CD4-positive, alpha-beta memory T cell (primary cell): ENCODE data around the gene RIPOR1. TPM values are rescaled to one million over a fixed set of nuclear protein-coding genes. Genes with fewer than 3 reads are reported as not detected.

ENCODE experiments used
- CTCF ChIA-PET: fragments of 350-600 bp; sonication (Branson Sonifier 250); formaldehyde crosslinking; loops from one replicate; lab custom pipeline; 2021; ENCODE audit warnings: inconsistent platforms; ENCODE audit not compliant: partially characterized antibody; lab: Charles Lee
- POLR2A ChIA-PET: fragments of 350-600 bp; sonication (Branson Sonifier 250); formaldehyde crosslinking; loops from one replicate; lab custom pipeline; 2021; ENCODE audit not compliant: partially characterized antibody; lab: Charles Lee
- DNase-seq, 5 donors: peaks; one replicate each; pipeline versions ENCODE4 v3.0.0 to v3.0.0-alpha.2; 2020 to 2022; ENCODE audit warnings: mixed read lengths in 1 of 5
- H3K27ac ChIP-seq: one replicate; pipeline ENCODE4 v1.7.0; 2013; ENCODE audit warnings: low read depth, low read length
- H3K27me3 ChIP-seq: 2 replicates; pipeline ENCODE4 v1.7.0; 2013; ENCODE audit warnings: mild to moderate bottlenecking, low read length, moderate library complexity; ENCODE audit not compliant: insufficient read depth
- H3K36me3 ChIP-seq: 2 replicates; pipeline ENCODE4 v1.7.0; 2013; ENCODE audit warnings: mild to moderate bottlenecking, low read length, moderate library complexity; ENCODE audit not compliant: insufficient read depth
- H3K4me1 ChIP-seq: 2 replicates; pipeline ENCODE4 v1.7.0; 2013; ENCODE audit warnings: mild to moderate bottlenecking, low read length, moderate library complexity; ENCODE audit not compliant: insufficient read depth
- H3K4me3 ChIP-seq, 2 donors: one replicate each; pipeline ENCODE4 v1.7.0; 2013; ENCODE audit warnings: low read length in 2 of 2, mild to moderate bottlenecking in 1 of 2
- H3K9me3 ChIP-seq, 2 donors: one replicate each; pipeline ENCODE4 v1.7.0; 2013; ENCODE audit warnings: low read length in 2 of 2, control low read depth in 1 of 2; ENCODE audit not compliant: control insufficient read depth in 1 of 2
- H3K27ac Mint-ChIP-seq, 7 donors: one replicate each; pipeline ENCODE4 v1.8.0; 2020 to 2021; ENCODE audit warnings: mixed read lengths in 7 of 7, mild to moderate bottlenecking in 6 of 7, inconsistent platforms in 3 of 7, moderate library complexity in 3 of 7
- H3K27me3 Mint-ChIP-seq, 2 donors: one replicate each; pipeline ENCODE4 v1.8.0; 2020 to 2021; ENCODE audit warnings: mixed read lengths in 2 of 2
- H3K36me3 Mint-ChIP-seq, 2 donors: one replicate each; pipeline ENCODE4 v1.8.0; 2020 to 2021; ENCODE audit warnings: mixed read lengths in 2 of 2, inconsistent platforms in 1 of 2, mild to moderate bottlenecking in 1 of 2
- H3K4me1 Mint-ChIP-seq, 4 donors: one replicate each; pipeline ENCODE4 v1.8.0; 2020 to 2021; ENCODE audit warnings: mixed read lengths in 4 of 4, mild to moderate bottlenecking in 1 of 4
- H3K4me3 Mint-ChIP-seq, 8 donors: one replicate each; pipeline ENCODE4 v1.8.0; 2020 to 2021; ENCODE audit warnings: mixed read lengths in 8 of 8, mild to moderate bottlenecking in 7 of 8, moderate library complexity in 6 of 8, inconsistent platforms in 3 of 8
- H3K9me3 Mint-ChIP-seq, 8 donors: one replicate each; pipeline ENCODE4 v1.8.0; 2020 to 2021; ENCODE audit warnings: mixed read lengths in 8 of 8, mild to moderate bottlenecking in 5 of 8, inconsistent platforms in 3 of 8, moderate library complexity in 1 of 8
- intact Hi-C: fragments of 100-400 bp; cut with micrococcal nuclease; formaldehyde crosslinking; loops from one replicate; pipeline ENCODE4 v1.15.1; 2023
- polyA plus RNA-seq, 2 donors: library from polyadenylated mRNA; unstranded; fragments of 300-500 nt; fragmentation: Illumina TruSeq; gene quantifications; one replicate each; pipeline ENCODE4 v1.2.3, GENCODE V29; 2021
- total RNA-seq, 2 experiments: library from RNA; stranded (reverse); gene quantifications; one replicate each; pipeline ENCODE4 v1.2.3, GENCODE V29; 2021

Gene RIPOR1
- total and polyA plus RNA-seq, 4 experiments from 2014 or later: 0.75 to 53.8 (median 26.9) TPM

DNA sequence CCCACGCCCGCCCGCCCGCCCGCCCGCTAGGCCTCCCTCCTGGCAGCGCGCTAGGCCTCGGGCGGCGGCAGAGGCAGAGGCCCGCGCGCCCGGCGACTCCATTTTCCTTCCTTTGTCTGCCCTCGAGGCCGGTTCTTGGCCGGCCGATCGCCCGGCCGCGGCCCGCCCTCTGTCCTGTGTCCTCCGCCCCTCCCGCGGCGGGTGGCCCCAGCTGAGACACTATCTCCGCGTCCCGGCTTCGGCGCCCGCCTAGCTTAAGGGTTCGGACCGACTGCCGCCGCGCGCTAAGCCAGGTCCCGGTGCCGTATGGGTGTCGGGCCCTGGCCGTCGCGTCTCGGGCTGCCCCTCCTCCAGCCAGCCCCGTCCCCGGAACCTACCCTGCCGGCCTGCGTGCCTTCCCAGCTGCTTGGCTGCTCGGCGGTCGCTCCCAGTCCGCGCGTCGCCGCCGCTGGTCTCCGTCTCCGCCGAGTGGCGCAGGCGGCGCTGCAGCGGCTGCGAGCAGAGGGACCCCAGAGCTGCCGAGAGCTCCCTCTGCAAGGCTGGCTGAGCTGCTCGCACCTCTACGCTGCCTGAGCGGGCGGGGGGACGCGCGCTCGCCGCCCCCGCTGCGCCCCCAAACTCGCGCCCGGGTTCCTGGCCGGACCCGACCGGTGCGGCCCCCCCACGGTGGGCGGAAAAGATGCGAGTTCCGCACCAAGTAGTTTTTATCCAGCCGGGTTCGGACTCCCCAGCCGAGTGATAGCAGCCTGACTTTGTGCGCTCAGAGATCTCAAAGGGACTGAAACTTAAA lies 34.5 kb downstream of the RIPOR1 start:
- Histone ChIP-seq H3K36me3 (no peaks in the 10 kb centered on the region), H3K27ac (peak overlapping the region; percentile 94), H3K4me3 (peak overlapping the region; percentile 43 to 90), H3K27me3 (no peaks in the 10 kb centered on the region), H3K9me3 (no peaks in the 10 kb centered on the region), H3K4me1 (peaks cover 59% of the 10 kb centered on the region)
- intact Hi-C loops: loop anchor here (1.0 to 5.0 kb wide), 13 partner anchors 16 to 521 kb away; partner anchors contain the start of genes ACD, ATP6V0D1, C16orf86 and ENKD1
- H3K27ac Mint-ChIP-seq: peak overlapping the region; percentile 85 to 95 (median 91)
- no peaks in the 10 kb centered on the region for H3K27me3 Mint-ChIP-seq
- peak; percentile 60 to 66 (median 61) for DNase-seq
- ChIA-PET POLR2A (interaction anchor here (0.6 to 20.3 kb wide), 28 partner anchors 9 to 522 kb away, joined by 3 to 706 read pairs (median 6); partner anchors contain the start of genes ACD, ATP6V0D1, C16orf86 and CARMIL2), CTCF (interaction anchor here (0.7 to 11.7 kb wide), 21 partner anchors 9 to 253 kb away, joined by 3 to 361 read pairs (median 5); partner anchors contain the start of genes ACD, ATP6V0D1, CARMIL2 and PARD6A)
- H3K36me3 Mint-ChIP-seq: peaks cover 0 to 7% of the 10 kb centered on the region in 2 donors
- H3K4me1 Mint-ChIP-seq: peaks cover 25 to 55% (median 42%) of the 10 kb centered on the region in 4 donors
- peak overlapping the region; percentile 90 to 97 (median 92) for H3K4me3 Mint-ChIP-seq
- no peaks in the 10 kb centered on the region for H3K9me3 Mint-ChIP-seq

DNA sequence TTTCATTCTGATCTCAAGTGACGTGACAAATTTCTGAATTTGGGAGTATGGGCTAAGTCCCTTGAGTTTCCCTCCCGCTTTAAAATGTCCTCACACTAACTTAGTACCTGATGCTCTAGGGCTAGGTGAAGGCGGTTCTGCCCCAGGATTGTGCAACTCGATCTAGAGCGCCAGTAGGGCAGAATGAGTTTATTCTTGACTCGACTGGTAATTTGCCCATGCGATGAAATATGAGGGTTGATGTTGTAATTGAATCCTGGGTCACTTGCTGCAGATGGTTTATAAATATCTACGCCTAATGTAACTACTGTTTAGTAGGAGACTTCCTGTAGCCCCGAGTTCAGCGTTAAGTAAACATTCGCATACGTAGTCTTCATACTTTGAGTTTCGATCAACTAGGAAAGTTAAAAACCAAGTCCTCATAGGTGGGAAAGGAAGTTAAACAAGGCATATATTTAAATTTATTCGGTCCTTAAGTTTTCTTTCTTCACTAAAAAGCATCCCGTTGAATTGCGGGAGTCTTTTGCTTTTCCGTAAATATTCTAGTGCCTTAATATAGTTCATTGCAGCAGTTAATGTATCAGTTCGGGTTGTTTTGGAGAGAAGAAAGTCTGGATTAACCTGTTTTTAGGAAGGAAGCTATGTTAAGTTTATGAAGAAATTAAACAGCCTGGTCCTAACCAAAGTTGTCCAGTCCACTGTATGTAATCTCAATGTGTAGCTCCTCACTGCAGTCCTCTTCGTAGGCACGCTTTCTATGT lies 35.3 kb downstream of the RIPOR1 start:
- ChIA-PET CTCF (interaction anchor here (0.7 to 11.7 kb wide), 26 partner anchors 8 to 106 kb away, joined by 3 to 361 read pairs (median 5); partner anchors contain the start of genes ACD, CARMIL2 and PARD6A), POLR2A (interaction anchor here (0.6 to 20.3 kb wide), 23 partner anchors 8 to 436 kb away, joined by 3 to 706 read pairs (median 7); partner anchors contain the start of genes ACD, ATP6V0D1, C16orf86 and CARMIL2)
- no peaks in the 10 kb centered on the region for H3K27me3 ChIP-seq
- H3K4me3 ChIP-seq: peak overlapping the region; percentile 43 to 90
- DNase-seq: peak in 4 of 5 donors; percentile 42 to 53 (median 48)
- no peaks in the 10 kb centered on the region for H3K9me3 ChIP-seq
- H3K4me1 ChIP-seq: peaks cover 62% of the 10 kb centered on the region
- peak overlapping the region; percentile 94 for H3K27ac ChIP-seq
- Mint-ChIP-seq H3K4me1 (peaks cover 25 to 63% (median 46%) of the 10 kb centered on the region in 4 donors), H3K4me3 (peak overlapping the region; percentile 90 to 97 (median 92)), H3K27me3 (no peaks in the 10 kb centered on the region), H3K27ac (peak overlapping the region; percentile 85 to 95 (median 91)), H3K9me3 (no peaks in the 10 kb centered on the region), H3K36me3 (peaks cover 0 to 7% of the 10 kb centered on the region in 2 donors)
- intact Hi-C loops: loop anchor here (2.0 to 5.0 kb wide), 3 partner anchors 43 to 279 kb away; partner anchors contain the start of gene THAP11
- H3K36me3 ChIP-seq: no peaks in the 10 kb centered on the region

DNA sequence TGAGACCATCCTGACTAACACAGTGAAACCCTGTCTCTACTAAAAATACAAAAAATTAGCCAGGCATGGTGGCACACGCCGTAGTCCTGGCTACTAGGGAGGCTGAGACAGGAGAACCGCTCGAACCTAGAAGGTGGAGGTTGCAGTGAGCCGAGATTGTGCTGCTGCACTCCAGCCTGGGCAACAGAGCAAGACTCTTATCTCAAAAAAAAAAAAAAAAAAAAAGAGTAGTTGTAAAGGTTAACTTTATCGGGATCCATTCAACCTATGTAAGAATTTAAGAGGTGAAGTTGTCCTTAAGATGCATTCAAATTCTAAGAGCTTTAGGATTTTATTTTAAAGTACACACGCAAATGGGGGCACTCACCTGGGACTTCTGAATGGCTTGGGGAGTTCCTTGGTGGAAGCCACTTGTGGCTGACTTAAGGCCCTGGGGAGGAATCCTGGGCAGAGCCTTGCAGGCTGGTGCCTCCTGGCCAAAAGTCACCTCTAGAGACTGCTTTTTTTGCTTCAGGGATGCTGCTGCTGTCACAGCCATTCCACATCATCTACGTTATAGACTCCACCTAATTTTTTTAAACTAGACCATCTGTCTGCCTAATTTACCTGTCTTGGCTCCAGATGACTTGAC lies 37.0 kb downstream of the RIPOR1 start:
- Mint-ChIP-seq H3K9me3 (no peaks in the 10 kb centered on the region), H3K27ac (peak overlapping the region in 5 of 7 donors; percentile 27 to 70 (median 55)), H3K36me3 (peaks cover 0 to 7% of the 10 kb centered on the region in 2 donors), H3K27me3 (no peaks in the 10 kb centered on the region), H3K4me1 (peaks cover 21 to 67% (median 45%) of the 10 kb centered on the region in 4 donors), H3K4me3 (peak overlapping the region; percentile 9 to 97 (median 52))
- no peak for DNase-seq
- peaks cover 54% of the 10 kb centered on the region for H3K4me1 ChIP-seq
- CTCF ChIA-PET: interaction anchor here (0.7 to 5.4 kb wide), 5 partner anchors 18 to 251 kb away, joined by 3 to 35 read pairs (median 11); partner anchors contain the start of gene CARMIL2
- H3K9me3 ChIP-seq: no peaks in the 10 kb centered on the region
- H3K27me3 ChIP-seq: no peaks in the 10 kb centered on the region
- no peak overlapping the region for H3K27ac ChIP-seq
- H3K36me3 ChIP-seq: no peaks in the 10 kb centered on the region
- H3K4me3 ChIP-seq: no peak overlapping the region
- POLR2A ChIA-PET: interaction anchor here (0.7 to 20.3 kb wide), 2 partner anchors 19 to 272 kb away, joined by 3 to 706 read pairs; no protein-coding TSS in a partner anchor
- intact Hi-C loops: no loop called here

DNA sequence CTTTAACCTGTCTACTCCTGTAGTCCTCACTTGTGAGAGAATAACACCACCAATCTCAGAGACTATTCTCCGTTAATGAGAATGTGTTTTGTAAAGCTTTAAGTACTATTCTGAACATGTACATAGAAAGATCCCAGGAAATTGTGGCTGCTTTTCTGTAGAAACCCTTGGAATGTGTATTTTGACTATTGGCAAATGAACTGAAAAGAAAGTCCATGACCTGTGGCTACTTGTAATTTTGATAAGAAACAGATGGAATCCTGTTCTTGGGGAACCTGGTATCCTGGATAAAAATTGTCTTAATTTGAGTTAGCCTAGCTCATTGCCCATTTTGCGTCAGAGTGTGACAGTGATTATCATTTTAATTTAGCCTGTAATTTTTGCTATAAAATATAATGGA lies 42.8 kb downstream of the RIPOR1 start:
- no peak for DNase-seq
- POLR2A ChIA-PET: interaction anchor here (3.0 to 20.3 kb wide), 2 partner anchors 9 to 25 kb away, joined by 9 to 706 read pairs; partner anchors contain the start of gene CTCF
- H3K36me3 Mint-ChIP-seq: peaks cover 12 to 33% of the 10 kb centered on the region in 2 donors
- H3K9me3 Mint-ChIP-seq: no peaks in the 10 kb centered on the region
- CTCF ChIA-PET: interaction anchor here (0.6 to 2.2 kb wide), 6 partner anchors 10 to 551 kb away, joined by 3 to 9 read pairs (median 6); partner anchors contain the start of genes CARMIL2 and CTCF
- H3K4me1 ChIP-seq: peaks cover 24% of the 10 kb centered on the region
- H3K36me3 ChIP-seq: peaks cover 31% of the 10 kb centered on the region
- H3K9me3 ChIP-seq: no peaks in the 10 kb centered on the region
- peaks cover 9 to 42% (median 20%) of the 10 kb centered on the region in 4 donors for H3K4me1 Mint-ChIP-seq
- no peaks in the 10 kb centered on the region for H3K27me3 ChIP-seq
- peak overlapping the region in 2 of 7 donors; percentile 25 to 30 for H3K27ac Mint-ChIP-seq
- H3K27me3 Mint-ChIP-seq: no peaks in the 10 kb centered on the region
- no peak overlapping the region for H3K4me3 Mint-ChIP-seq
- H3K27ac ChIP-seq: no peak overlapping the region
- intact Hi-C loops: no loop called here
- H3K4me3 ChIP-seq: no peak overlapping the region

DNA sequence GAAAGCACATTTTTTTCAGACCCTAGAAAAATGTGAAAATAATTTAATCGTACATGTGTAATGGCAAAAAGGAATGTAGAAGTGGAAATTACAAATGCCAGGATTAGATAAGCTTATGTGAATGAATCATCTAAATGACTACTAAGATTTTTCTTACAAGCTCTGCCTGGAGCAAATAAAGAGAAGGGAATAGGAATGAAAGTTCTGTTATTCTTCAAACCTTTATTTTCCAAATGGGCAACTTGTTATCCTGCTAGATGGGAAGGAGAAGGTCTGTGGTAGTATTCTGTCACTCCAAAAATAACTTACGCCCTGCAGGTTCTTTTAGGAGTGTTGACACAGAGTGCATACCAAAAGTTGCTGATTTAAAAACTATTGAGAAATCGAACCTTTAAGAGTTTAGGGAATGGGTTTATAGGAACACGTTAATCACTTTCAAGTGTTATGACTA lies 43.4 kb downstream of the RIPOR1 start:
- Histone ChIP-seq H3K4me3 (no peak overlapping the region), H3K27me3 (no peaks in the 10 kb centered on the region), H3K9me3 (no peaks in the 10 kb centered on the region), H3K27ac (no peak overlapping the region), H3K4me1 (peaks cover 18% of the 10 kb centered on the region), H3K36me3 (peaks cover 31% of the 10 kb centered on the region)
- POLR2A ChIA-PET: interaction anchor here (3.0 to 20.3 kb wide), 2 partner anchors 9 to 26 kb away, joined by 9 to 706 read pairs; partner anchors contain the start of gene CTCF
- Mint-ChIP-seq H3K4me1 (peaks cover 10 to 41% (median 21%) of the 10 kb centered on the region in 4 donors), H3K27ac (peak overlapping the region in 1 of 7 donors; percentile 30), H3K4me3 (no peak overlapping the region), H3K36me3 (peaks cover 15 to 38% of the 10 kb centered on the region in 2 donors), H3K9me3 (no peaks in the 10 kb centered on the region), H3K27me3 (no peaks in the 10 kb centered on the region)
- CTCF ChIA-PET: interaction anchor here (1.2 to 2.2 kb wide), 6 partner anchors 9 to 73 kb away, joined by 3 to 9 read pairs (median 6); partner anchors contain the start of genes CARMIL2 and CTCF
- intact Hi-C loops: no loop called here
- DNase-seq: no peak

DNA sequence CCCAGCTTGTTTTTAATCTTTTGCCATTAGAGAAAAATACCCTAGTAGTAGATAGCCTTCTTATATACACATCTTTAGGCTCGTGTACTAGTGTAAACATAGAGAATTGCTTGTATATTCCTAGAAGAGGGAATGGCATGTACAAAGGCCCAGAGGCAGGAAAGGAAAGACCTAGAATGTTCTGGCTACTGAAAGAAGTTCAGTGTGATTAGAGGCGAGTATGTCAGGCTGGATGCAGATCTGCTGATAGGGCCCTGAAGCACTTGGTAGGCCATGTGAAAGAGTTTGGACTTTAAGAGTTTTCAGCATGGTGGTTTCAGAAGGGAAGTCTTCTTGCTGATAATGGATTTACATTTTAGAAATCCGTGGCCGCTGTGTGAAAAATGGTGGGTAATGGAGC lies 51.1 kb downstream of the RIPOR1 start:
- H3K27me3 Mint-ChIP-seq: no peaks in the 10 kb centered on the region
- H3K27me3 ChIP-seq: no peaks in the 10 kb centered on the region
- intact Hi-C loops: no loop called here
- H3K4me3 ChIP-seq: no peak overlapping the region
- no peak overlapping the region for H3K4me3 Mint-ChIP-seq
- no peaks in the 10 kb centered on the region for H3K9me3 Mint-ChIP-seq
- H3K36me3 ChIP-seq: peaks cover 5% of the 10 kb centered on the region
- peak overlapping the region in 6 of 7 donors; percentile 5 to 71 (median 36) for H3K27ac Mint-ChIP-seq
- peaks cover 15 to 29% (median 19%) of the 10 kb centered on the region in 4 donors for H3K4me1 Mint-ChIP-seq
- ChIA-PET CTCF (interaction anchor here (0.9 to 3.2 kb wide), 4 partner anchors 15 to 66 kb away, joined by 4 to 12 read pairs (median 4); partner anchors contain the start of genes CARMIL2 and CTCF), POLR2A (interaction anchor here (1.4 kb wide), 1 partner anchor 17 kb away, joined by 3 read pairs; the partner anchor contains the start of gene CTCF)
- DNase-seq: no peak
- no peak overlapping the region for H3K27ac ChIP-seq
- peaks cover 8 to 31% of the 10 kb centered on the region in 2 donors for H3K36me3 Mint-ChIP-seq
- peaks cover 7% of the 10 kb centered on the region for H3K4me1 ChIP-seq
- no peaks in the 10 kb centered on the region for H3K9me3 ChIP-seq
